HepG2 (cell line): ENCODE results near the gene CXCR2. TPM values are rescaled to one million over a fixed set of nuclear protein-coding genes. Genes with fewer than 3 reads are reported as not detected.

Source experiments
- ATAC-seq: fragments of 200-7000 bp; cut with Tn5 transposase; 3 replicates; pipeline ENCODE4 v1.9.1; 2020; ENCODE audit warnings: mild to moderate bottlenecking, moderate library complexity
- BruUV-seq: library from RNA; stranded (reverse); fragments of 400-500 nt; replicated peaks from 2 replicates; lab custom pipeline; 2021; lab: Mats Ljungman, UMichigan
- CTCF ChIA-PET: fragments of 300-600 bp; formaldehyde crosslinking; extraction: SDS; loops from one replicate; lab custom pipeline; 2021; ENCODE audit warnings: low total read pairs, inconsistent platforms, low intra/inter-chr PET ratio; lab: Yijun Ruan, JAX
- POLR2A ChIA-PET: fragments of 350-600 bp; sonication (Branson Sonifier 250); formaldehyde crosslinking; loops from one replicate; lab custom pipeline; 2020; ENCODE audit warnings: antibody characterized with exemption, inconsistent platforms; lab: Yijun Ruan, JAX
- DNase-seq: peaks from one replicate; pipeline ENCODE4 v3.0.0-alpha.2; 2015; ENCODE audit warnings: low spot score
- FAIRE-seq: peaks from 3 replicates; lab custom pipeline; 2011; peaks lifted over from hg19 to GRCh38; lab: Jason Lieb, UNC
- H2AFZ ChIP-seq: one replicate; pipeline ENCODE4 v1.6.1; 2011; ENCODE audit warnings: low read length, inconsistent platforms
- H3K27ac ChIP-seq: fragments of 300-600 bp; 3 replicates; pipeline ENCODE4 v1.8.0; 2011; ENCODE audit warnings: mixed run types, mild to moderate bottlenecking, mixed read lengths, low read length, inconsistent platforms; ENCODE audit not compliant: insufficient read depth; ENCODE audit errors: extremely low read length
- H3K27me3 ChIP-seq, 2 experiments: fragments of 200-600 bp in 1 of 2; 2 replicates in 1 of 2; 3 replicates in 1 of 2; pipeline versions ENCODE4 v1.6.0 to v1.8.0; 2011; ENCODE audit warnings: low read length in 2 of 2, mild to moderate bottlenecking in 2 of 2, moderate library complexity in 2 of 2, inconsistent platforms in 1 of 2; ENCODE audit not compliant: insufficient read depth in 2 of 2, control insufficient read depth in 1 of 2
- H3K36me3 ChIP-seq, 2 experiments: fragments of 200-600 bp in 1 of 2; replicated peaks in 1 of 2; 2 replicates in 1 of 2; 3 replicates in 1 of 2; pipeline versions ENCODE4 v1.5.1 to v1.8.0; 2011; ENCODE audit warnings: low read length in 2 of 2, inconsistent platforms in 1 of 2; ENCODE audit not compliant: insufficient read depth in 2 of 2, control insufficient read depth in 1 of 2
- H3K4me1 ChIP-seq: 2 replicates; pipeline ENCODE4 v1.5.1; 2012; ENCODE audit warnings: low read length, inconsistent platforms; ENCODE audit not compliant: insufficient read depth
- H3K4me2 ChIP-seq: 2 replicates; pipeline ENCODE4 v1.6.0; 2011; ENCODE audit warnings: low read depth, low read length, inconsistent platforms
- H3K4me3 ChIP-seq, 3 experiments: fragments of 200-600 bp in 1 of 3; sonication (generic), shearing (Covaris generic) in 1 of 3; replicated peaks in 1 of 3; 2 replicates each; pipeline ENCODE4 v1.5.1; 2011 to 2016; ENCODE audit warnings: low read length in 3 of 3, inconsistent platforms in 2 of 3, low read depth in 2 of 3, mild to moderate bottlenecking in 2 of 3, control low read depth in 1 of 3, mixed read lengths in 1 of 3; ENCODE audit not compliant: insufficient read depth in 1 of 3
- H3K79me2 ChIP-seq: one replicate; pipeline ENCODE4 v1.6.1; 2011; ENCODE audit warnings: low read length, inconsistent platforms; ENCODE audit not compliant: insufficient read depth
- H3K9ac ChIP-seq: 2 replicates; pipeline ENCODE4 v1.6.0; 2011; ENCODE audit warnings: mild to moderate bottlenecking, low read depth, low read length, inconsistent platforms; ENCODE audit not compliant: insufficient read depth
- H3K9me3 ChIP-seq: 2 replicates; pipeline ENCODE4 v1.5.1; 2012; ENCODE audit warnings: mild to moderate bottlenecking, low read length
- H4K20me1 ChIP-seq: 2 replicates; pipeline ENCODE4 v1.6.0; 2011; ENCODE audit warnings: inconsistent platforms, mild to moderate bottlenecking, low read length, moderate library complexity; ENCODE audit not compliant: insufficient read depth
- DNMT3B ChIP-seq: conservative IDR thresholded peaks from 2 replicates; pipeline ENCODE4 v1.6.1; 2016; ENCODE audit warnings: missing biosample characterization, control low read depth
- HNRNPLL ChIP-seq: fragments of 200-400 bp; formaldehyde crosslinking; IDR thresholded peaks from 2 replicates; pipeline ENCODE4 v1.6.1; 2017; ENCODE audit warnings: mild to moderate bottlenecking, low read depth, low read length; ENCODE audit not compliant: poor library complexity, severe bottlenecking
- KMT2B ChIP-seq: IDR thresholded peaks from 2 replicates; pipeline ENCODE4 v1.6.1; 2016; ENCODE audit warnings: missing genetic modification reagents, missing compliant biosample characterization
- MAFK ChIP-seq, 2 experiments: IDR thresholded peaks in 1 of 2; conservative IDR thresholded peaks in 1 of 2; 2 replicates each; pipeline ENCODE4 v1.6.1; 2011; ENCODE audit warnings: improper control_type of control experiment in 2 of 2, low read length in 2 of 2
- MED13 ChIP-seq: sonication (generic); formaldehyde crosslinking; IDR thresholded peaks from 2 replicates; pipeline ENCODE4 v1.5.0; 2020; ENCODE audit warnings: missing genetic modification reagents
- MLXIP ChIP-seq: sonication (generic); formaldehyde crosslinking; IDR thresholded peaks from 2 replicates; pipeline ENCODE4 v1.9.0; 2021; ENCODE audit warnings: missing genetic modification reagents, borderline replicate concordance
- MTF1 ChIP-seq: sonication (generic); formaldehyde crosslinking; IDR thresholded peaks from 2 replicates; pipeline ENCODE4 v1.5.0; 2020; ENCODE audit warnings: missing genetic modification reagents
- ZNF20 ChIP-seq: sonication (generic); formaldehyde crosslinking; IDR thresholded peaks from 2 replicates; pipeline ENCODE4 v1.4.0; 2020; ENCODE audit warnings: mild to moderate bottlenecking, moderate library complexity, missing genetic modification reagents
- ZNF574 ChIP-seq: sonication (generic); formaldehyde crosslinking; IDR thresholded peaks from 2 replicates; pipeline ENCODE4 v1.4.0; 2020; ENCODE audit warnings: missing genetic modification reagents
- WGBS: methylation state at CpG from one replicate; pipeline ENCODE4 v1.1.6; 2017; ENCODE audit warnings: low lambda C conversion rate; 5-methylcytosine and 5-hydroxymethylcytosine counted together
- in situ Hi-C: cut with HindIII; loops from 2 replicates; pipeline ENCODE4 v1.10.0; 2017; ENCODE audit warnings: low pct_unique_long_range_greater_than_20kb; ENCODE audit not compliant: extremely low pct_ligation_motif_present
- intact Hi-C: fragments of 100-400 bp; cut with micrococcal nuclease; formaldehyde crosslinking; loops from one replicate; pipeline ENCODE4 v1.10.0; 2022; ENCODE audit not compliant: unreplicated experiment
- polyA plus RNA-seq, 8 experiments: library from polyadenylated mRNA; depleted of rRNA in 3 of 8; stranded (reverse) in 7 of 8; unstranded in 1 of 8; fragments of >200 nt; fragmentation: Illumina TruSeq in 4 of 8; extraction: Trizol in 4 of 8; gene quantifications; 2 replicates each; pipeline versions ENCODE4 v1.2.1 to v1.2.3, GENCODE V29; 2011 to 2016; ENCODE audit warnings: low read depth in 4 of 8, missing spikeins in 1 of 8, mixed read lengths in 1 of 8; ENCODE audit not compliant: insufficient read depth in 1 of 8
- total RNA-seq, 5 experiments: library from RNA; depleted of rRNA; stranded (reverse); fragments of >200 nt; fragmentation: Illumina TruSeq; extraction: Trizol; gene quantifications; 2 replicates each; pipeline ENCODE4 v1.2.3, GENCODE V29; 2016; ENCODE audit warnings: low read depth in 1 of 5

Gene CXCR2
- total and polyA plus RNA-seq, 2 of the 13 experiments (the other 11 are each of a cell fraction or from before 2014, with no cell fraction given): not detected

GRCh38 chr2:218166791-218167190 is 41.0 kb downstream of the CXCR2 start, which contains the start of gene CXCR1:
Gene CXCR1, minus strand, starts transcription at chr2:218166962. Its CDS starts 1,751 bp downstream, at chr2:218165211.
- Histone ChIP-seq H3K79me2 (no peaks in the 10 kb centered on the region), H3K9me3 (no peaks in the 10 kb centered on the region), H3K4me3 (no peak within 1 kb of the TSS), H2AFZ (no peak within 1 kb of the TSS), H4K20me1 (no peaks in the 10 kb centered on the region), H3K27me3 (peaks cover 6 to 46% of the 10 kb centered on the region in 2 experiments), H3K9ac (no peak within 1 kb of the TSS), H3K36me3 (no peaks in the 10 kb centered on the region), H3K4me2 (no peak within 1 kb of the TSS), H3K27ac (no peak within 1 kb of the TSS), H3K4me1 (peaks cover 13% of the 10 kb centered on the region)
- no peak for FAIRE-seq
- no peak for DNase-seq
- no TSS peak for BruUV-seq
- intact Hi-C loops (no loop called here), in situ Hi-C loops (no loop called here)
- ChIA-PET POLR2A (no interaction called here), CTCF (no interaction called here)
- WGBS: 28% methylated on average over 3 of the region's 3 CpGs
- no peak for TF ChIP-seq DNMT3B (CRISPR knock-in tag)
- TF ChIP-seq MAFK (conservative IDR thresholded peaks at IDR 0.05 in 1 of 2, IDR thresholded peaks at IDR 0.05 in 1 of 2; ENCODE audit: low read length in 2 of 2): no peak
- no peak for TF ChIP-seq ZNF20
- no peak for TF ChIP-seq MED13 (CRISPR knock-in tag)
- no peak for TF ChIP-seq MLXIP (CRISPR knock-in tag)
- no peak for TF ChIP-seq ZNF574
- TF ChIP-seq KMT2B: no peak
- no peak for TF ChIP-seq MTF1 (CRISPR knock-in tag)
- no peak for TF ChIP-seq HNRNPLL
- no peak for ATAC-seq
